Measurements from ENCODE around the gene CRELD2. TPM values are rescaled to one million over a fixed set of nuclear protein-coding genes. Genes with fewer than 3 reads are reported as not detected.

CRELD2 gene
- total and polyA plus RNA-seq, 2 of the 13 experiments (the other 11 are each of a cell fraction or from before 2014, with no cell fraction given): 17.2 to 44.7 TPM

DNA sequence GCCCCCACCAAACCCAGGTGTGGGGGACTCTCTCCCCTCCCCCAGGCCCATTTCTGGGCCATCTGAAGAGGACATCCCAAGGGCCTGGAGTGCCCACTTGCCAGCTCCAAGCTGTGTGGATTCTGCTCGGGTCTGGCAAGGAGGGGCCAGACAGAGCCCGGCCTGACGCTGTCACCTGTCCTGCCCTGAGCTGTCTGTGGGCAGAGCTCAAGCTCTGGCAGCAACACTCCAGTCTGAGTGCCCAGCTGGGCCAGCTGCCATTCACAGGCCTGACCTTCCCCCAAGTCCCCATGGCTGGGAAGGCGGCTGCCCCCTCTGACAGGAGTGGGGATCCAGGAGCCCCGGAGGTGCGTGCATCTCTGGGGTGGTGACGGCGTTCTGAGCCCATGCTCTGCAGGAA is 35.9 kb downstream of the CRELD2 start:
- no peak for ATAC-seq
- in situ Hi-C loops (cut with HindIII; ENCODE audit: extremely low pct_ligation_motif_present, low pct_unique_long_range_greater_than_20kb) (no loop called here), intact Hi-C loops (cut with micrococcal nuclease; ENCODE audit: unreplicated experiment) (loop anchor here (2.0 kb wide), 1 partner anchor 24 kb away; no protein-coding TSS in a partner anchor)
- Histone ChIP-seq H3K4me3 (replicated peaks in 1 of 3; ENCODE audit: insufficient read depth in 1 of 3, low read depth in 2 of 3, low read length in 3 of 3) (peak overlapping the region in 1 of 3 experiments; percentile 77; a peak in 1 of 6 replicates), H3K36me3 (replicated peaks in 1 of 2; ENCODE audit: control insufficient read depth in 1 of 2, insufficient read depth in 2 of 2, low read length in 2 of 2) (no peaks in the 10 kb centered on the region), H3K4me2 (ENCODE audit: low read depth, low read length) (peak overlapping the region; percentile 81), H4K20me1 (ENCODE audit: insufficient read depth, low read length) (no peaks in the 10 kb centered on the region), H3K27me3 (ENCODE audit: control insufficient read depth in 1 of 2, insufficient read depth in 2 of 2, low read length in 2 of 2) (no peaks in the 10 kb centered on the region; a peak in 1 of 5 replicates), H3K9ac (ENCODE audit: insufficient read depth, low read depth, low read length) (no peak overlapping the region), H3K9me3 (ENCODE audit: low read length) (no peaks in the 10 kb centered on the region), H3K4me1 (ENCODE audit: insufficient read depth, low read length) (peaks cover 95% of the 10 kb centered on the region), H2AFZ (ENCODE audit: low read length) (no peak overlapping the region), H3K79me2 (ENCODE audit: insufficient read depth, low read length) (peaks cover under 1% of the 10 kb centered on the region), H3K27ac (ENCODE audit: extremely low read length, insufficient read depth, low read length) (no peak overlapping the region)
- ChIA-PET POLR2A (interaction anchor here (12.9 to 18.6 kb wide), 2 partner anchors 10 to 19 kb away, joined by 283 to 722 read pairs; partner anchors contain the start of gene PIM3), CTCF (ENCODE audit: low intra/inter-chr PET ratio, low total read pairs) (no interaction called here)
- no TSS peak for BruUV-seq (replicated peaks)
- TF ChIP-seq SIN3B (IDR thresholded peaks at IDR 0.05; ENCODE audit: low read length) (no peak), HNRNPL (IDR thresholded peaks at IDR 0.05; ENCODE audit: low read depth, low read length) (peak; percentile 25; the same call in 1 of the 2 replicates), RBM39 (IDR thresholded peaks at IDR 0.05; ENCODE audit: low read depth, low read length, poor library complexity, severe bottlenecking) (peak; percentile 18), HOXA5 (CRISPR knock-in tag; IDR thresholded peaks at IDR 0.05) (no peak), ZFP90 (CRISPR knock-in tag; IDR thresholded peaks at IDR 0.05; ENCODE audit: borderline replicate concordance) (no peak), ZNF670 (CRISPR knock-in tag; IDR thresholded peaks at IDR 0.05; ENCODE audit: borderline replicate concordance) (no peak), GATA4 (IDR thresholded peaks at IDR 0.05; ENCODE audit: borderline replicate concordance, low read depth) (no peak), SCMH1 (CRISPR knock-in tag; IDR thresholded peaks at IDR 0.05; ENCODE audit: borderline replicate concordance) (no peak)
- TF ChIP-seq, protein P1, sequence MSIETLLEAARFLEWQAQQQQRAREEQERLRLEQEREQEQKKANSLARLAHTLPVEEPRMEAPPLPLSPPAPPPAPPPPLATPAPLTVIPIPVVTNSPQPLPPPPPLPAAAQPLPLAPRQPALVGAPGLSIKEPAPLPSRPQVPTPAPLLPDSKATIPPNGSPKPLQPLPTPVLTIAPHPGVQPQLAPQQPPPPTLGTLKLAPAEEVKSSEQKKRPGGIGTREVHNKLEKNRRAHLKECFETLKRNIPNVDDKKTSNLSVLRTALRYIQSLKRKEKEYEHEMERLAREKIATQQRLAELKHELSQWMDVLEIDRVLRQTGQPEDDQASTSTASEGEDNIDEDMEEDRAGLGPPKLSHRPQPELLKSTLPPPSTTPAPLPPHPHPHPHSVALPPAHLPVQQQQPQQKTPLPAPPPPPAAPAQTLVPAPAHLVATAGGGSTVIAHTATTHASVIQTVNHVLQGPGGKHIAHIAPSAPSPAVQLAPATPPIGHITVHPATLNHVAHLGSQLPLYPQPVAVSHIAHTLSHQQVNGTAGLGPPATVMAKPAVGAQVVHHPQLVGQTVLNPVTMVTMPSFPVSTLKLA (IDR thresholded peaks at IDR 0.05): no peak
- TF ChIP-seq, protein P2, sequence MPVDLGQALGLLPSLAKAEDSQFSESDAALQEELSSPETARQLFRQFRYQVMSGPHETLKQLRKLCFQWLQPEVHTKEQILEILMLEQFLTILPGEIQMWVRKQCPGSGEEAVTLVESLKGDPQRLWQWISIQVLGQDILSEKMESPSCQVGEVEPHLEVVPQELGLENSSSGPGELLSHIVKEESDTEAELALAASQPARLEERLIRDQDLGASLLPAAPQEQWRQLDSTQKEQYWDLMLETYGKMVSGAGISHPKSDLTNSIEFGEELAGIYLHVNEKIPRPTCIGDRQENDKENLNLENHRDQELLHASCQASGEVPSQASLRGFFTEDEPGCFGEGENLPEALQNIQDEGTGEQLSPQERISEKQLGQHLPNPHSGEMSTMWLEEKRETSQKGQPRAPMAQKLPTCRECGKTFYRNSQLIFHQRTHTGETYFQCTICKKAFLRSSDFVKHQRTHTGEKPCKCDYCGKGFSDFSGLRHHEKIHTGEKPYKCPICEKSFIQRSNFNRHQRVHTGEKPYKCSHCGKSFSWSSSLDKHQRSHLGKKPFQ (CRISPR knock-in tag; IDR thresholded peaks at IDR 0.05; ENCODE audit: insufficient replicate concordance): no peak
- TF ChIP-seq, protein P3, sequence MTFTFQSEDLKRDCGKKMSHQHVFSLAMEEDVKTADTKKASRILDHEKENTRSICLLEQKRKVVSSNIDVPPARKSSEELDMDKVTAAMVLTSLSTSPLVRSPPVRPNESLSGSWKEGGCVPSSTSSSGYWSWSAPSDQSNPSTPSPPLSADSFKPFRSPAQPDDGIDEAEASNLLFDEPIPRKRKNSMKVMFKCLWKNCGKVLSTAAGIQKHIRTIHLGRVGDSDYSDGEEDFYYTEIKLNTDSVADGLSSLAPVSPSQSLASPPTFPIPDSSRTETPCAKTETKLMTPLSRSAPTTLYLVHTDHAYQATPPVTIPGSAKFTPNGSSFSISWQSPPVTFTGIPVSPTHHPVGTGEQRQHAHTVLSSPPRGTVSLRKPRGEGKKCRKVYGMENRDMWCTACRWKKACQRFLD (CRISPR knock-in tag; IDR thresholded peaks at IDR 0.05; ENCODE audit: borderline replicate concordance): no peak
- TF ChIP-seq, protein P4, sequence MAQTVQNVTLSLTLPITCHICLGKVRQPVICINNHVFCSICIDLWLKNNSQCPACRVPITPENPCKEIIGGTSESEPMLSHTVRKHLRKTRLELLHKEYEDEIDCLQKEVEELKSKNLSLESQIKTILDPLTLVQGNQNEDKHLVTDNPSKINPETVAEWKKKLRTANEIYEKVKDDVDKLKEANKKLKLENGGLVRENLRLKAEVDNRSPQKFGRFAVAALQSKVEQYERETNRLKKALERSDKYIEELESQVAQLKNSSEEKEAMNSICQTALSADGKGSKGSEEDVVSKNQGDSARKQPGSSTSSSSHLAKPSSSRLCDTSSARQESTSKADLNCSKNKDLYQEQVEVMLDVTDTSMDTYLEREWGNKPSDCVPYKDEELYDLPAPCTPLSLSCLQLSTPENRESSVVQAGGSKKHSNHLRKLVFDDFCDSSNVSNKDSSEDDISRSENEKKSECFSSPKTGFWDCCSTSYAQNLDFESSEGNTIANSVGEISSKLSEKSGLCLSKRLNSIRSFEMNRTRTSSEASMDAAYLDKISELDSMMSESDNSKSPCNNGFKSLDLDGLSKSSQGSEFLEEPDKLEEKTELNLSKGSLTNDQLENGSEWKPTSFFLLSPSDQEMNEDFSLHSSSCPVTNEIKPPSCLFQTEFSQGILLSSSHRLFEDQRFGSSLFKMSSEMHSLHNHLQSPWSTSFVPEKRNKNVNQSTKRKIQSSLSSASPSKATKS (CRISPR knock-in tag; IDR thresholded peaks at IDR 0.05): no peak
- DNase-seq (ENCODE audit: low spot score): no peak
- FAIRE-seq: no peak
- no CpG with 5 or more reads among the region's 8 CpGs for WGBS (ENCODE audit: low lambda C conversion rate)

Measured in HepG2 (cell line).